GM21447 (cell line): ENCODE measurements around the gene CCND2.
"Not testable (repeated sequence)": the region's sequence is repeated elsewhere in the genome, so short reads cannot be mapped to it uniquely, and the experiment has no call there.

Experiments
- ATAC-seq: cut with Tn5 transposase; IDR thresholded peaks from one replicate; pipeline ENCODE4 v1.9.1; 2021; ENCODE audit not compliant: unreplicated experiment

Gene CCND2

GRCh38 chr12:4273652-4274395, at the start of gene CCND2:
Gene CCND2, plus strand, starts transcription at chr12:4273762. Its CDS starts 279 bp downstream, at chr12:4274041.
- no peak for ATAC-seq

- ATAC-seq: no peak
These were observed 49.2 kb upstream of the CCND2 start for GRCh38 chr12:4224206-4224889.

GRCh38 chr12:4225571-4225970, 48.0 kb upstream of the CCND2 start:
- ATAC-seq: no peak

GRCh38 chr12:4227046-4227445, 46.5 kb upstream of the CCND2 start:
- ATAC-seq: no peak

GRCh38 chr12:4228122-4228580, 45.4 kb upstream of the CCND2 start:
- no peak for ATAC-seq

- no peak for ATAC-seq
These were observed 43.0 kb upstream of the CCND2 start for GRCh38 chr12:4230526-4230925.

- no peak for ATAC-seq
These were observed 35.0 kb upstream of the CCND2 start for GRCh38 chr12:4238577-4238976.

- no peak for ATAC-seq
These were observed 33.8 kb upstream of the CCND2 start for GRCh38 chr12:4239746-4240145.

GRCh38 chr12:4240161-4240783, 33.3 kb upstream of the CCND2 start:
- ATAC-seq: no peak

GRCh38 chr12:4240981-4241380, 32.6 kb upstream of the CCND2 start:
- no peak for ATAC-seq

- no peak for ATAC-seq
These were observed 32.0 kb upstream of the CCND2 start for GRCh38 chr12:4241592-4241991.

GRCh38 chr12:4242595-4242994, 31.0 kb upstream of the CCND2 start:
- ATAC-seq: no peak

GRCh38 chr12:4243091-4243490, 30.5 kb upstream of the CCND2 start:
- no peak for ATAC-seq

- not testable (repeated sequence) for ATAC-seq
These were observed 30.0 kb upstream of the CCND2 start for GRCh38 chr12:4243491-4244100.

GRCh38 chr12:4244868-4245267, 28.7 kb upstream of the CCND2 start:
- ATAC-seq: no peak

- no peak for ATAC-seq
These were observed 28.1 kb upstream of the CCND2 start for GRCh38 chr12:4245446-4245845.

GRCh38 chr12:4246116-4246515, 27.4 kb upstream of the CCND2 start:
- ATAC-seq: no peak

- ATAC-seq: no peak
These were observed 22.9 kb upstream of the CCND2 start for GRCh38 chr12:4250691-4251090.

- ATAC-seq: no peak
These were observed 22.2 kb upstream of the CCND2 start for GRCh38 chr12:4251216-4251891.

- ATAC-seq: no peak
These were observed 21.6 kb upstream of the CCND2 start for GRCh38 chr12:4251967-4252366.

- no peak for ATAC-seq
These were observed 21.0 kb upstream of the CCND2 start for GRCh38 chr12:4252601-4253000.
